GM21360 (cell line): ENCODE data around the gene WFDC2.

ENCODE experiments used
- ATAC-seq: cut with Tn5 transposase; IDR thresholded peaks from one replicate; pipeline ENCODE4 v1.9.1; 2021; ENCODE audit warnings: mild to moderate bottlenecking, moderate library complexity; ENCODE audit not compliant: unreplicated experiment

Gene WFDC2

GRCh38 chr20:45489083-45489531 is 19.6 kb downstream of the WFDC2 start:
- no peak for ATAC-seq

- no peak for ATAC-seq
These were observed 26.0 kb downstream of the WFDC2 start for GRCh38 chr20:45495501-45495941.

- no peak for ATAC-seq
These were observed 26.6 kb downstream of the WFDC2 start for GRCh38 chr20:45496166-45496565.

GRCh38 chr20:45497971-45498494 is 28.5 kb downstream of the WFDC2 start:
- ATAC-seq: no peak

GRCh38 chr20:45500022-45500421 is 30.5 kb downstream of the WFDC2 start:
- ATAC-seq: no peak

- ATAC-seq: no peak
These were observed 32.0 kb downstream of the WFDC2 start for GRCh38 chr20:45501600-45501999.

- no peak for ATAC-seq
These were observed 33.0 kb downstream of the WFDC2 start for GRCh38 chr20:45502561-45502960.

- ATAC-seq: no peak
These were observed 33.9 kb downstream of the WFDC2 start for GRCh38 chr20:45503403-45503802.

GRCh38 chr20:45506398-45506797 is 36.8 kb downstream of the WFDC2 start:
- no peak for ATAC-seq

- ATAC-seq: no peak
These were observed 37.7 kb downstream of the WFDC2 start for GRCh38 chr20:45507011-45507820.

- no peak for ATAC-seq
These were observed 38.7 kb downstream of the WFDC2 start for GRCh38 chr20:45508068-45508886.

GRCh38 chr20:45509091-45509490 is 39.5 kb downstream of the WFDC2 start:
- ATAC-seq: no peak

GRCh38 chr20:45510242-45510862 is 40.8 kb downstream of the WFDC2 start:
- ATAC-seq: no peak

- no peak for ATAC-seq
These were observed 45.8 kb downstream of the WFDC2 start, which contains the start of gene SPINT3 for GRCh38 chr20:45515147-45515913. SPINT3 (minus strand) TSS chr20:45515622; CDS start chr20:45515608, 14 bp downstream.

GRCh38 chr20:45518282-45518681 is 48.7 kb downstream of the WFDC2 start:
- ATAC-seq: no peak

GRCh38 chr20:45523821-45524220 is 54.3 kb downstream of the WFDC2 start:
- ATAC-seq: no peak

GRCh38 chr20:45527294-45527693 is 57.7 kb downstream of the WFDC2 start:
- no peak for ATAC-seq
